Measurements from ENCODE around the gene PRKAG2.

GRCh38 chr7:151704299-151704959 lies 172.5 kb downstream of the PRKAG2 start:
- TF ChIP-seq CTCF (IDR thresholded peaks at IDR 0.05 in 8 of 11, conservative IDR thresholded peaks at IDR 0.05 in 3 of 11) (no peak), POLR2A (IDR thresholded peaks at IDR 0.05) (no peak)
